Neural cell (in vitro differentiated cells): Measurements from ENCODE around the gene PAQR5.

ENCODE experiments used
- CTCF ChIP-seq: fragments of 450-650 bp; IDR thresholded peaks from 2 replicates; pipeline ENCODE4 v1.5.1; 2014; ENCODE audit warnings: antibody characterized with exemption, mild to moderate bottlenecking, moderate library complexity; ENCODE audit not compliant: poor library complexity, severe bottlenecking
- EP300 ChIP-seq: fragments of 450-650 bp; conservative IDR thresholded peaks from 2 replicates; pipeline ENCODE4 v1.6.1; 2014; ENCODE audit warnings: antibody characterized with exemption, mild to moderate bottlenecking, moderate library complexity; ENCODE audit not compliant: poor library complexity, severe bottlenecking
- EZH2 ChIP-seq: fragments of 200-600, 300-800 bp; shearing (Covaris generic), sonication (generic); IDR thresholded peaks from 2 replicates; pipeline ENCODE4 v1.6.1; 2014; ENCODE audit warnings: antibody characterized with exemption, low read length, borderline replicate concordance, mild to moderate bottlenecking; ENCODE audit not compliant: insufficient read depth, poor library complexity, severe bottlenecking
- MXI1 ChIP-seq: fragments of 450-650 bp; conservative IDR thresholded peaks from 2 replicates; pipeline ENCODE4 v1.6.1; 2014; ENCODE audit warnings: antibody characterized with exemption, mild to moderate bottlenecking; ENCODE audit not compliant: poor library complexity, severe bottlenecking
- TAF1 ChIP-seq: IDR thresholded peaks from 2 replicates; pipeline ENCODE4 v1.6.1; 2012; ENCODE audit warnings: low read depth

GRCh38 chr15:69314736-69315135 lies 16.0 kb downstream of the PAQR5 start:
- TF ChIP-seq CTCF = no peak
- TF ChIP-seq TAF1 = no peak
- TF ChIP-seq MXI1 = no peak
- no peak for TF ChIP-seq EP300
- TF ChIP-seq EZH2 = no peak
